Calu3 (cell line): ENCODE data around the gene ISYNA1. TPM values are rescaled to one million over a fixed set of nuclear protein-coding genes. Genes with fewer than 3 reads are reported as not detected.

Experiments
- BruUV-seq: library from RNA; stranded (reverse); fragments of 400-500 nt; replicated peaks from 2 replicates; lab custom pipeline; 2021; lab: Mats Ljungman, UMichigan
- CTCF ChIA-PET: fragments of 300-600 bp; sonication (Branson Sonifier 250); formaldehyde crosslinking; loops from one replicate; lab custom pipeline; 2022; ENCODE audit warnings: antibody characterized with exemption; lab: Charles Lee
- DNase-seq: peaks from one replicate; pipeline ENCODE4 v3.0.0; 2022
- H3K27ac Mint-ChIP-seq: one replicate; pipeline ENCODE4 v1.8.0; 2022; ENCODE audit warnings: mixed read lengths; ENCODE audit not compliant: unreplicated experiment
- H3K27me3 Mint-ChIP-seq: one replicate; pipeline ENCODE4 v1.8.0; 2022; ENCODE audit warnings: mixed read lengths; ENCODE audit not compliant: unreplicated experiment
- H3K36me3 Mint-ChIP-seq: one replicate; pipeline ENCODE4 v1.8.0; 2022; ENCODE audit warnings: mild to moderate bottlenecking, moderate library complexity, mixed read lengths; ENCODE audit not compliant: insufficient read depth, unreplicated experiment
- H3K4me1 Mint-ChIP-seq: one replicate; pipeline ENCODE4 v1.8.0; 2022; ENCODE audit warnings: mild to moderate bottlenecking, low read depth, mixed read lengths; ENCODE audit not compliant: unreplicated experiment
- H3K4me3 Mint-ChIP-seq: one replicate; pipeline ENCODE4 v1.8.0; 2022; ENCODE audit warnings: mild to moderate bottlenecking, low read depth, moderate library complexity, mixed read lengths; ENCODE audit not compliant: unreplicated experiment
- H3K9me3 Mint-ChIP-seq: one replicate; pipeline ENCODE4 v1.8.0; 2022; ENCODE audit warnings: low read depth, mixed read lengths; ENCODE audit not compliant: unreplicated experiment
- CTCF ChIP-seq: fragments of 200-600 bp; IDR thresholded peaks from one replicate; pipeline ENCODE4 v1.8.0; 2022; ENCODE audit warnings: antibody characterized with exemption; ENCODE audit not compliant: unreplicated experiment
- intact Hi-C: fragments of 100-400 bp; cut with micrococcal nuclease; formaldehyde crosslinking; loops from one replicate; pipeline ENCODE4 v1.10.0; 2022; ENCODE audit not compliant: unreplicated experiment
- total RNA-seq: library from RNA; stranded (reverse); gene quantifications from 2 replicates; pipeline ENCODE4 v1.2.3, GENCODE V29; 2022

Gene ISYNA1
- total RNA-seq, 1 experiment from 2014 or later = 94.9 TPM

- CTCF ChIA-PET = interaction anchor here (0.7 kb wide), 1 partner anchor 294 kb away, joined by 3 read pairs; no protein-coding TSS in a partner anchor
- Mint-ChIP-seq H3K36me3 (peaks cover 38% of the 10 kb centered on the region), H3K9me3 (no peaks in the 10 kb centered on the region), H3K27me3 (no peaks in the 10 kb centered on the region), H3K4me1 (peaks cover 22% of the 10 kb centered on the region), H3K27ac (no peak overlapping the region), H3K4me3 (no peak overlapping the region)
- no peak for DNase-seq
- intact Hi-C loops = no loop called here
- TF ChIP-seq CTCF = no peak
- BruUV-seq = no TSS peak
These were observed 45.5 kb downstream of the ISYNA1 start for GRCh38 chr19:18392417-18392816.

GRCh38 chr19:18391509-18392075 lies 46.3 kb downstream of the ISYNA1 start:
- peaks cover 46% of the 10 kb centered on the region for H3K36me3 Mint-ChIP-seq
- DNase-seq = no peak
- intact Hi-C loops = no loop called here
- no peak for TF ChIP-seq CTCF
- H3K9me3 Mint-ChIP-seq = no peaks in the 10 kb centered on the region
- no peak overlapping the region for H3K27ac Mint-ChIP-seq
- H3K27me3 Mint-ChIP-seq = no peaks in the 10 kb centered on the region
- peaks cover 22% of the 10 kb centered on the region for H3K4me1 Mint-ChIP-seq
- BruUV-seq = no TSS peak
- H3K4me3 Mint-ChIP-seq = peak overlapping the region; percentile 76
- CTCF ChIA-PET = interaction anchor here (0.8 kb wide), 1 partner anchor 63 kb away, joined by 3 read pairs; no protein-coding TSS in a partner anchor

- CTCF ChIA-PET = interaction anchor here (0.5 to 0.8 kb wide), 3 partner anchors 13 to 62 kb away, joined by 3 to 7 read pairs (median 3); no protein-coding TSS in a partner anchor
- no peaks in the 10 kb centered on the region for H3K27me3 Mint-ChIP-seq
- no peaks in the 10 kb centered on the region for H3K9me3 Mint-ChIP-seq
- BruUV-seq = no TSS peak
- intact Hi-C loops = no loop called here
- DNase-seq = no peak
- peaks cover 57% of the 10 kb centered on the region for H3K36me3 Mint-ChIP-seq
- peaks cover 27% of the 10 kb centered on the region for H3K4me1 Mint-ChIP-seq
- TF ChIP-seq CTCF = no peak
- H3K27ac Mint-ChIP-seq = peak overlapping the region; percentile 80
- peak overlapping the region; percentile 76 for H3K4me3 Mint-ChIP-seq
These were observed 47.6 kb downstream of the ISYNA1 start for GRCh38 chr19:18390065-18390907.

GRCh38 chr19:18389726-18390064 lies 48.2 kb downstream of the ISYNA1 start:
- peak overlapping the region; percentile 80 for H3K27ac Mint-ChIP-seq
- no peaks in the 10 kb centered on the region for H3K27me3 Mint-ChIP-seq
- H3K9me3 Mint-ChIP-seq = no peaks in the 10 kb centered on the region
- BruUV-seq = no TSS peak
- DNase-seq = no peak
- CTCF ChIA-PET = no interaction called here
- H3K36me3 Mint-ChIP-seq = peaks cover 57% of the 10 kb centered on the region
- intact Hi-C loops = no loop called here
- H3K4me3 Mint-ChIP-seq = peak overlapping the region; percentile 76
- H3K4me1 Mint-ChIP-seq = peaks cover 28% of the 10 kb centered on the region
- no peak for TF ChIP-seq CTCF
